ENCODE measurements around the gene MTMR1.

MTMR1 gene

DNA sequence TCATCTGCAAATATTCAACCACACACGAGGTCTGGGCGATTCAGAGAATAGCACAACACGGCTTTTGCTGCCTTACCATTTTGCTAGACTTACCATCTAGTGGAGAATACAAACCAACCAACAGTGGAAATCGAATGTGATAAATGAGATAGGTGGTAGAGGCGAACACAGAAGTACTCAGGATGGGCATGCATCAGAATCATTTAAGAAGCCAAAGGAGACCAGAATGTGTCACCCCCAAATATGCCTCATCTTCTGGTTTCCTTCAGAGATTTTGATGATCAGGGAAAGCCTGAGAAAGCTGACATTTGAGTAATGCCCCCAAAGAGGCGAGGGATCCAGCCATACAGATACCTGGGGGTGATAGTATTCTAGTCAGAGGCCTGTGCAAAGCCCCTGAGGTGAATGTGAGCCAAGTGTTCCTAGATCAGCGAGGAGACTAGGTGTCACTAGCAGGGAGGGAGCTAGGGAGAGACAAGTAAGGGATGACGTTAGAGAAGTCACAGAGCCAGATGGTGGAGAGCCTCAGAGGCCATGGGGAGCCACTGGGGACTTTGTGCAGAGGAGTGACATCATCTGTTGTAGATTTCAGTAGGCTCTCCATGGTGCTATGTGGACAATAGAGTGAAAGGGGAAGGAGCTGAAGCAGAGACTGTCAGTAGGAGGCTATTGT, 1.7 kb downstream of the MTMR1 start:
- peak overlapping the region; percentile 97 for H3K27ac ChIP-seq (ENCODE audit: poor library complexity, severe bottlenecking)
- TF ChIP-seq, protein P1, sequence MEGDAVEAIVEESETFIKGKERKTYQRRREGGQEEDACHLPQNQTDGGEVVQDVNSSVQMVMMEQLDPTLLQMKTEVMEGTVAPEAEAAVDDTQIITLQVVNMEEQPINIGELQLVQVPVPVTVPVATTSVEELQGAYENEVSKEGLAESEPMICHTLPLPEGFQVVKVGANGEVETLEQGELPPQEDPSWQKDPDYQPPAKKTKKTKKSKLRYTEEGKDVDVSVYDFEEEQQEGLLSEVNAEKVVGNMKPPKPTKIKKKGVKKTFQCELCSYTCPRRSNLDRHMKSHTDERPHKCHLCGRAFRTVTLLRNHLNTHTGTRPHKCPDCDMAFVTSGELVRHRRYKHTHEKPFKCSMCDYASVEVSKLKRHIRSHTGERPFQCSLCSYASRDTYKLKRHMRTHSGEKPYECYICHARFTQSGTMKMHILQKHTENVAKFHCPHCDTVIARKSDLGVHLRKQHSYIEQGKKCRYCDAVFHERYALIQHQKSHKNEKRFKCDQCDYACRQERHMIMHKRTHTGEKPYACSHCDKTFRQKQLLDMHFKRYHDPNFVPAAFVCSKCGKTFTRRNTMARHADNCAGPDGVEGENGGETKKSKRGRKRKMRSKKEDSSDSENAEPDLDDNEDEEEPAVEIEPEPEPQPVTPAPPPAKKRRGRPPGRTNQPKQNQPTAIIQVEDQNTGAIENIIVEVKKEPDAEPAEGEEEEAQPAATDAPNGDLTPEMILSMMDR (IDR thresholded peaks at IDR 0.05; ENCODE audit: poor library complexity, severe bottlenecking): no peak
- peak overlapping the region; percentile 13 for H3K4me3 ChIP-seq (ENCODE audit: severe bottlenecking)
- DNase-seq (ENCODE audit: low spot score): no peak
- H3K9me3 ChIP-seq (ENCODE audit: severe bottlenecking): peaks cover 4% of the 10 kb centered on the region
- H3K4me1 ChIP-seq (ENCODE audit: insufficient read depth, poor library complexity, severe bottlenecking): peaks cover 27% of the 10 kb centered on the region
- no peaks in the 10 kb centered on the region for H3K27me3 ChIP-seq (ENCODE audit: insufficient read depth, poor library complexity, severe bottlenecking)
- peaks cover 24% of the 10 kb centered on the region for H3K36me3 ChIP-seq (ENCODE audit: low read depth)
- ATAC-seq (ENCODE audit: low read depth): no peak

DNA sequence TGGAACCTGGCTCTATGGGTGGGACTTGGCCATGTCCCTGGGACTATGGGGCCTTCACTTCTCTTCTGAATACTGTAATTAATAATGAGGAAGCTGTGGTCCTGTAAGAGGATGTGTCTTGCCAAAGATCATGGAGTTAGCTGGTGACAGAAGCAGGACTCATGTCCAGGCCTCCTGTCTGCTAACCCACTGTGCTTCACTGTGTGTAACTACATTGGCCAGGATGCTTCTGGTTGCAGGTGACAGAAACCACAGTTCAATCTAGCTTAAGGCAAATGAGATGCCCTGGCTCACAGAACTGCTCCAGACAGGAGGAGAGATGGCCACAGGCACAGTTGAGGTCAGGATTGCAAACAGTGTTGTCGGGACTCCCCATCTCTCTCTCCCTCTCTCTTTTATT, 3.1 kb downstream of the MTMR1 start:
- Histone ChIP-seq H3K27ac (ENCODE audit: poor library complexity, severe bottlenecking) (peak overlapping the region; percentile 97), H3K27me3 (ENCODE audit: insufficient read depth, poor library complexity, severe bottlenecking) (no peaks in the 10 kb centered on the region), H3K9me3 (ENCODE audit: severe bottlenecking) (no peaks in the 10 kb centered on the region), H3K4me3 (ENCODE audit: severe bottlenecking) (no peak overlapping the region), H3K4me1 (ENCODE audit: insufficient read depth, poor library complexity, severe bottlenecking) (peaks cover 24% of the 10 kb centered on the region), H3K36me3 (ENCODE audit: low read depth) (peaks cover 35% of the 10 kb centered on the region)
- no peak for ATAC-seq (ENCODE audit: low read depth)
- TF ChIP-seq, protein P1 (IDR thresholded peaks at IDR 0.05; ENCODE audit: poor library complexity, severe bottlenecking): no peak
- no peak for DNase-seq (ENCODE audit: low spot score)

DNA sequence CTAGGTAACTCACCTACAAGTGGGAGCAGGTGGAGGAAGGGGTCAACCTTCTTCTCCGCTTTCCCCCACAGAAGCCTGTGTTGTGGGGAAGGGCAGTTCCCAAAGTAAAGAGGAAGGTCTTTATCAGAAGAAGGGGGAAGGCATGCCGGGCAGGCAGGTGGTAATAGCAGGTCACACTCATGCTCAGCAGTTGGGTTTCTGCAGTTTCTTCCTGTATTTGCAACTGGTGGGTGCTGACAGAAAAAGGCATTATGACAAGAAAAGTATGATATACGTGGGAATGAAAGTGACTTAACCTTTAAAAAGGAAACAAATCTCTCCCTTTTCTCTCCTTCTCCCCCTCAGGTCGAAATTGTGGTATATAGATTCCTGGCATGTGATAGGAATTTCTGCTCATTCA, 3.7 kb downstream of the MTMR1 start:
- Histone ChIP-seq H3K4me3 (ENCODE audit: severe bottlenecking) (no peak overlapping the region), H3K9me3 (ENCODE audit: severe bottlenecking) (no peaks in the 10 kb centered on the region), H3K27ac (ENCODE audit: poor library complexity, severe bottlenecking) (peak overlapping the region; percentile 97), H3K36me3 (ENCODE audit: low read depth) (peaks cover 38% of the 10 kb centered on the region), H3K4me1 (ENCODE audit: insufficient read depth, poor library complexity, severe bottlenecking) (peaks cover 24% of the 10 kb centered on the region), H3K27me3 (ENCODE audit: insufficient read depth, poor library complexity, severe bottlenecking) (no peaks in the 10 kb centered on the region)
- DNase-seq (ENCODE audit: low spot score) (no peak), ATAC-seq (ENCODE audit: low read depth) (no peak)
- TF ChIP-seq, protein P1 (IDR thresholded peaks at IDR 0.05; ENCODE audit: poor library complexity, severe bottlenecking): no peak

DNA sequence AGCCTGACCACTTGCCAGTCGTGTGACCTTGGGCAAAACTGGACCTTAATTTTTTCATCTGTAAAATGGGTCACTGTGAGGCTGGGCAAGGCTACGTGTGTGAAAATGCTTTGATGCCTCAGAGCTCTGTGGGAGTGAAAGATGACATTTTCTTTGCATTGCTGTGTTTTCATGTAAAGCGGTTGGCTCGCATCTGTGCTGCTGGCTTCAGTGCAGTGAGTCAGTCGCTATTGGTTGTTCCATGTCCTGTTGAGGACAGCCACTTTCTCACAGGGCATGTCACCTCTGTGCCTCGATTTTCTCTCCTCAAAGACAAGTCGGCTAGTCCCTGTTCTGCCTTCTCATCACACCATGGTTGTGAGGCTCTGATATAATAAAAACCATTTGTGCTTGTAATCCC, 4.4 kb downstream of the MTMR1 start:
- Histone ChIP-seq H3K4me3 (ENCODE audit: severe bottlenecking) (no peak overlapping the region), H3K4me1 (ENCODE audit: insufficient read depth, poor library complexity, severe bottlenecking) (peaks cover 24% of the 10 kb centered on the region), H3K9me3 (ENCODE audit: severe bottlenecking) (no peaks in the 10 kb centered on the region), H3K27me3 (ENCODE audit: insufficient read depth, poor library complexity, severe bottlenecking) (no peaks in the 10 kb centered on the region), H3K36me3 (ENCODE audit: low read depth) (peaks cover 42% of the 10 kb centered on the region), H3K27ac (ENCODE audit: poor library complexity, severe bottlenecking) (peak overlapping the region; percentile 97)
- no peak for ATAC-seq (ENCODE audit: low read depth)
- no peak for DNase-seq (ENCODE audit: low spot score)
- TF ChIP-seq, protein P1 (IDR thresholded peaks at IDR 0.05; ENCODE audit: poor library complexity, severe bottlenecking): no peak

DNA sequence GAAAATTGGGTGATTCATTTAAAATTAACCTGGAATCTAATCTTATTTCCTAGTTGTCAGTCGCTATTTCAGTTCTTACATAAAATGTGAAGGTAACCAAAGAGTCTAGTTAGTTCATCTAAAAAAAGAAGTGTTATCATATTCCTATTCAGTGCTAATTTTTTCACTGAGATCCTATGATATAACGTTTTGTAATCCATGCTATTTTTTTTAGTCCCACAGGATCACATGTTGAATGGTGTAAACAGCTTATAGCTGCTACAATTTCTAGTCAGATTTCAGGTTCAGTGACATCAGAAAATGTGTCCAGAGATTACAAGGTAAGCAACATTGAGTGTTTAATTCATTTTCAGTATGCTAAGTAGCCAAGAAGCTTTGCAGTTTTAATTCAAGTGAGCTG, 5.8 kb downstream of the MTMR1 start:
- Histone ChIP-seq H3K4me3 (ENCODE audit: severe bottlenecking) (no peak overlapping the region), H3K27me3 (ENCODE audit: insufficient read depth, poor library complexity, severe bottlenecking) (no peaks in the 10 kb centered on the region), H3K27ac (ENCODE audit: poor library complexity, severe bottlenecking) (peak overlapping the region; percentile 97), H3K4me1 (ENCODE audit: insufficient read depth, poor library complexity, severe bottlenecking) (peaks cover 33% of the 10 kb centered on the region), H3K9me3 (ENCODE audit: severe bottlenecking) (no peaks in the 10 kb centered on the region), H3K36me3 (ENCODE audit: low read depth) (peaks cover 42% of the 10 kb centered on the region)
- DNase-seq (ENCODE audit: low spot score) (no peak), ATAC-seq (ENCODE audit: low read depth) (no peak)
- TF ChIP-seq, protein P1 (IDR thresholded peaks at IDR 0.05; ENCODE audit: poor library complexity, severe bottlenecking): no peak

Data from RWPE2 (cell line).